GM10266 (cell line): ENCODE data around the gene BBS9.

Experiments
- DNase-seq: peaks from one replicate; pipeline ENCODE4 v3.0.0; 2012; ENCODE audit errors: extremely low spot score
- TF ChIP-seq, protein P1 (sequence below): IDR thresholded peaks from 2 replicates; pipeline ENCODE4 v1.5.1; 2012; ENCODE audit warnings: mild to moderate bottlenecking, low read depth; ENCODE audit not compliant: control insufficient read depth, insufficient read depth; ENCODE audit errors: missing control alignments

The BBS9 gene

DNA sequence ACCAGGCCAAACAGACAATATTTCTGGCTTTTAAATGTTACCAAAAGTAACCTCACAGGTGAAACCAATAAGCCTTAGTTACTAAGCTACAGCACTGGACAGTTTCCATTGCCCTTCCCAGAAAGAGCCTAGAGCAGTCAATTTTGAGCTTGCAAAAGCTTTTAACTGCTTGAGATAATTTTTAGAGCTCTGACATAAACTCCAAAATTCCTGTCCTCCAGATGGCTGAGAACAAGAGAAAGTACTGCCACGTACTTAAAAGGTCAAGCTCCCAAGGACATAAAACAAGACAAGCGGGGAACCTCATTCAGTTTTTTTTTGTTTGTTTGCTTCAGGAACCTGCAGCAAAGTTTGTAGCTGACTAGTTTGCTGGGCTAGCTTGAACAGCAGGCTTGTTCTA is 54.1 kb downstream of the BBS9 start:
- no peak for DNase-seq

DNA sequence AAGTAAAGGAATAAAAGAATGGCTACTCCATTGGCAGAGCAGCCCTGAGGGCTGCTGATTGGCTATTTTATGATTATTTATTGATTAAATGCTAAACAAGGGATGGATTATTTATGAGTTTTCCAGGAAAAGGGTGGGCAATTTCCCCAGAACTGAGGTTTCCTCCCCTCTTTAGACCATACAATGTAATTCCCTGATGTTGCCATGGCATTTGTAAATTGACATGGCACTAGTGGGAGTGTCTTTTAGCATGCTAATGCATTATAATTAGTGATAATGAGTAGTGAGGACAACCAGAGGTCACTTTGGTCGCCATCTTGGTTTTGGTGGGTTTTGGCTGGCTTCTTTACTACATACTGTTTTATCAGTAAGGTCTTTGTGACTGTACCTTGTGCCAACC is 55.5 kb downstream of the BBS9 start:
- TF ChIP-seq, protein P1, sequence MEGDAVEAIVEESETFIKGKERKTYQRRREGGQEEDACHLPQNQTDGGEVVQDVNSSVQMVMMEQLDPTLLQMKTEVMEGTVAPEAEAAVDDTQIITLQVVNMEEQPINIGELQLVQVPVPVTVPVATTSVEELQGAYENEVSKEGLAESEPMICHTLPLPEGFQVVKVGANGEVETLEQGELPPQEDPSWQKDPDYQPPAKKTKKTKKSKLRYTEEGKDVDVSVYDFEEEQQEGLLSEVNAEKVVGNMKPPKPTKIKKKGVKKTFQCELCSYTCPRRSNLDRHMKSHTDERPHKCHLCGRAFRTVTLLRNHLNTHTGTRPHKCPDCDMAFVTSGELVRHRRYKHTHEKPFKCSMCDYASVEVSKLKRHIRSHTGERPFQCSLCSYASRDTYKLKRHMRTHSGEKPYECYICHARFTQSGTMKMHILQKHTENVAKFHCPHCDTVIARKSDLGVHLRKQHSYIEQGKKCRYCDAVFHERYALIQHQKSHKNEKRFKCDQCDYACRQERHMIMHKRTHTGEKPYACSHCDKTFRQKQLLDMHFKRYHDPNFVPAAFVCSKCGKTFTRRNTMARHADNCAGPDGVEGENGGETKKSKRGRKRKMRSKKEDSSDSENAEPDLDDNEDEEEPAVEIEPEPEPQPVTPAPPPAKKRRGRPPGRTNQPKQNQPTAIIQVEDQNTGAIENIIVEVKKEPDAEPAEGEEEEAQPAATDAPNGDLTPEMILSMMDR: no peak
- no peak for DNase-seq

More for the DNA sequence above, 54.1 kb downstream of the BBS9 start:
- TF ChIP-seq, protein P1: no peak

DNA sequence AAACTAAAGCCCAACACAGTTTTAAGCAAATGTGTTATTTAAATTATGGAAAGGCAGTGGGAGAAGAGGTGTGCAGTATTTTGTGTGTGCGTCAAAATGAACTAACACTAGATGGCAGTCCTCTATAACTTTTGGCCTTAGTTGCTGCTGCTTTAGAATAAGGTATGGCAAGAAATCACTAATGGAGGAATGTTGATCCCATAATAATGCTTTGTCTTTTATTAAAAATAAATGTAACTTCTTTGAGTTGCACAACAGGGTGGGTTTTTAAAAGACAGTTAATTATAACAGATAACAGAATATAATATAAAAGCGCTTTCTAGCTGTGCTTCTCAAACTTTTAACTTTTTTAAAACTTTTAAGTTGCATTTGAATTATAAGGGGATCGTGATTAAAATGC is 56.4 kb downstream of the BBS9 start:
- DNase-seq: peak; percentile 32
- TF ChIP-seq, protein P1: peak; percentile 71

DNA sequence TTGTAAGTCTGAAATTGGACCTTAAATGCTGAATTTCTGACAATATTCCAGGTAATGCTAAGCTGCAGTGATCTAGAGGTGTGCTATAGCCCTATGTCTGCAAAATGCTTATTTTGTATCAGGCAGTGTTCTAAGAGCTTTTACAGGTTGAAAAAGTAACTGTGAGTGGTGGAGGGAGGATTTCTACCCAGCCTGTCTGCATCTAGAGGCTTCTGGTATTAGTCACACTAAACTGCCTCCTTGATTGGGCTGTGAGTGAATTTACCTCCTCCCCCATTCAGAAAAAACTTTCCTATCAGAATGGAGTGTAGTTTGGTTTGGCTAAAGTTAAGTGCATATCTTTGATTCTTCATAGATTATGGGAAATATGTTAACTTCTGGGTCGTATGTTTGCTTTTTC is 56.8 kb downstream of the BBS9 start:
- no peak for DNase-seq
- TF ChIP-seq, protein P1: no peak

DNA sequence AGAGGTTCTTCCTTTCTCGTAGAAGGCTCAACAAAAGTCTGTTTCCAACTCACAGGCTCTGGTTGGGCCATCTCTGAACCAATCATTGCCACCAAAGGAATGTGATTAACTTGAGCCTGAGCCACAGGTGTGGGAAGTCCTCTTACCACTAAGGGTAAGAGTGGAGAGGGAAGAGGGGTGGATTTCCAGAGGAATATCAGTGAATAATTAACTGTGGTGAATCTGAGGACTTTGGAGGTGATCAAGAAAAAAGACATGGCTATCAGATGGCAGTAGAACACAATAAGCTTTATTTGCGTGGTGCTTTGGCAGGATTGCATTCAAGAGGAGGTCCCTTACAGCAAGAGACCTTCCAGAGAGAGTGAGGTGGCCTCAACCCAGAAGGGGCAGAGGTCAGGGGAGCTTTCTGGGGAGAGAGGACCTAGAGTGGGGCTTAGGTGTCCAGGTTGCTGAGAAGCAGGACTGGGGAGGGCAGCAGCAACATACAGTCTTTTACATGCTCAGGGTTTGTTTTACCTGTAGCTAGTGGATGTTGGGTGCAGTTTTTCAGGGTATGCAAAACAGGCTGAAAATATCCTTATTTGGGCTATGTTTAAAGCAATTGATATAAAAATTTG is 61.4 kb downstream of the BBS9 start:
- TF ChIP-seq, protein P1: no peak

DNA sequence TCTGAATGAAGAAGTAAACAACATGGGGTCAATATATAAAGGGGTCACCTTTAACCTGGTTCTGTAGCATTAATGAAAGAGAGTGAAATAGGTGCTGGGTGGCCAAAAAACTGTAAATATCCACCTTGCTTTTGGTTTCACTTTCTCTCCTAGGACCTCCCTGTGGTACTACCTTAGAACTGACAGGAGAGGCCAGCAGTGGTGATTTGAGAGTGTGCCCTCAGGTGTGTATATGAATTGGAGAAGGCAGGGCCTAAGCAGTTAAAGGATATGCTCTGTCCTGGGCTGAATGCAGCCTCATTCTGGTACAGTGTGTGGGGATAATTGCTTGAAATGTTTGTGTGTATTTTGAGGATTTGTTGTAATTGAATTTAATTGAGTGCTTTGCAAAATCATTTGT is 62.0 kb downstream of the BBS9 start:
- DNase-seq: peak; percentile 10
- TF ChIP-seq, protein P1: peak; percentile 9

More for the DNA sequence above, 61.4 kb downstream of the BBS9 start:
- no peak for DNase-seq

DNA sequence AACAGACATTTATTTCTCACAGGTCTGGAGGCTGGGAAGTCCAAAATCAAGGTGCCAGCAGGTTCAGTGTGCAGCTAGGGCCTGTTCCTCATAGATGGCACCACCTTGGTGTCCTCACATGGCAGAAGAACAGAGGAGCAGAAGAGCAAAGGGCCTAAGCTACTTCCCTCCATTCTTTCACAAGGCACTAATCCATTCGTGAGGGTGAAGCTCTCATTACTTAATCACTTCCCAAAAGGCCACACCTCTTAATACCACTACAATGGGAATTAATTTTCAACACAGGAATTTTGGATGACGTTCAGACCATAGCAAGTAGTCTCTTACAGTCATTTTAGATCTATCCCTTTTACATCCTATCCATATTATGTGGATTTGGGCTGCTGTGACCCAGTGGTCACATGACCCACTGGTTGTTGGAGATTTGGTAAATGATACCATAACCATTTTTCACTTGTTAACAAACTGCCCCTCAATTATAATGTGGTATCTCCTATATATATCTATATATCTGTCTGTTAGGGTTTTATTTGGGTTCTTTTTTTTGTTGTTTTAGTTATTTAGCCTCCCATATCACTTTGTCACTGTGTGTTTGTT is 63.4 kb downstream of the BBS9 start:
- no peak for DNase-seq
- TF ChIP-seq, protein P1: no peak
